BJ (cell line): ENCODE results near the gene YAE1. TPM values are rescaled to one million over a fixed set of nuclear protein-coding genes. Genes with fewer than 3 reads are reported as not detected.
"Not testable (repeated sequence)": the region's sequence is repeated elsewhere in the genome, so short reads cannot be mapped to it uniquely, and the experiment has no call there.

Source experiments
- CTCF ChIA-PET: fragments of 350-600 bp; formaldehyde crosslinking; extraction: SDS; loops from one replicate; lab custom pipeline; 2021; ENCODE audit warnings: antibody characterized with exemption, inconsistent platforms; lab: Yijun Ruan, JAX
- POLR2A ChIA-PET: fragments of 300-600 bp; sonication (Branson Sonifier 250); formaldehyde crosslinking; extraction: SDS; loops from one replicate; lab custom pipeline; 2021; ENCODE audit warnings: antibody characterized with exemption; lab: Charles Lee
- DNase-seq: peaks from one replicate; pipeline ENCODE4 v3.0.0-alpha.2; 2011; ENCODE audit warnings: low read depth
- H3K27me3 ChIP-seq: 2 replicates; pipeline ENCODE4 v1.6.0; 2011; ENCODE audit warnings: low read length; ENCODE audit not compliant: control insufficient read depth, insufficient read depth
- H3K36me3 ChIP-seq: 2 replicates; pipeline ENCODE4 v1.5.1; 2011; ENCODE audit warnings: low read length; ENCODE audit not compliant: control insufficient read depth, insufficient read depth
- H3K4me3 ChIP-seq: 2 replicates; pipeline ENCODE4 v1.5.1; 2011; ENCODE audit warnings: low read depth, mild to moderate bottlenecking, control low read depth, low read length
- polyA plus RNA-seq: library from polyadenylated mRNA; depleted of rRNA; stranded (reverse); fragments of >200 nt; gene quantifications from 2 replicates; pipeline ENCODE4 v1.2.3, GENCODE V29; 2011
- TF ChIP-seq, protein P1 (sequence below): IDR thresholded peaks from 2 replicates; pipeline ENCODE4 v1.5.1; 2011; ENCODE audit warnings: low read depth, mild to moderate bottlenecking, control low read depth, inconsistent platforms, low read length, moderate library complexity; ENCODE audit not compliant: insufficient read depth

The YAE1 gene
- polyA plus RNA-seq, 1 experiment: 17.0 TPM

DNA sequence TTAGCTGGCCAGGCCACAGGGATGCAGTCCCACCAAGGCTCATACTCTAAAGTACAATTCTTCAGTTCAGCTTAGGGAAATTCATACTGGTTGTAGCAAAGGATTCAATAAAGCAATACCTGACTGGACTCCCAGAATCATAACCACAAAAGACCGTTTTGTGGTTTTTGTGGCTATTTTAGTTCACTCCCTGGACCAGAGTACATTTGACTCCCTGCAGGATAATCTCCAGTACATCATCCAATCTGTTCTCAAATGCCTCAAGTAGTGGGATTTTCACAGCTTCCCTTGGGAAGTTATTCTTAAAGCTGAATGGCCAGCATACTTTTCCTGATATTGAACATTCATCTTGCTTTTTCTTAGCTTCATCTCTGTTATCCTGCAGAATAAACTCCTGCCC is 29.3 kb upstream of the YAE1 start:
- no peak overlapping the region for H3K4me3 ChIP-seq
- POLR2A ChIA-PET: no interaction called here
- H3K27me3 ChIP-seq: 0 out of 2 replicates have a peak, but pooled peaks cover 1% of the 10 kb centered on the region
- TF ChIP-seq, protein P1, sequence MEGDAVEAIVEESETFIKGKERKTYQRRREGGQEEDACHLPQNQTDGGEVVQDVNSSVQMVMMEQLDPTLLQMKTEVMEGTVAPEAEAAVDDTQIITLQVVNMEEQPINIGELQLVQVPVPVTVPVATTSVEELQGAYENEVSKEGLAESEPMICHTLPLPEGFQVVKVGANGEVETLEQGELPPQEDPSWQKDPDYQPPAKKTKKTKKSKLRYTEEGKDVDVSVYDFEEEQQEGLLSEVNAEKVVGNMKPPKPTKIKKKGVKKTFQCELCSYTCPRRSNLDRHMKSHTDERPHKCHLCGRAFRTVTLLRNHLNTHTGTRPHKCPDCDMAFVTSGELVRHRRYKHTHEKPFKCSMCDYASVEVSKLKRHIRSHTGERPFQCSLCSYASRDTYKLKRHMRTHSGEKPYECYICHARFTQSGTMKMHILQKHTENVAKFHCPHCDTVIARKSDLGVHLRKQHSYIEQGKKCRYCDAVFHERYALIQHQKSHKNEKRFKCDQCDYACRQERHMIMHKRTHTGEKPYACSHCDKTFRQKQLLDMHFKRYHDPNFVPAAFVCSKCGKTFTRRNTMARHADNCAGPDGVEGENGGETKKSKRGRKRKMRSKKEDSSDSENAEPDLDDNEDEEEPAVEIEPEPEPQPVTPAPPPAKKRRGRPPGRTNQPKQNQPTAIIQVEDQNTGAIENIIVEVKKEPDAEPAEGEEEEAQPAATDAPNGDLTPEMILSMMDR: no peak
- H3K36me3 ChIP-seq: no peaks in the 10 kb centered on the region
- no peak for DNase-seq
- CTCF ChIA-PET: no interaction called here

DNA sequence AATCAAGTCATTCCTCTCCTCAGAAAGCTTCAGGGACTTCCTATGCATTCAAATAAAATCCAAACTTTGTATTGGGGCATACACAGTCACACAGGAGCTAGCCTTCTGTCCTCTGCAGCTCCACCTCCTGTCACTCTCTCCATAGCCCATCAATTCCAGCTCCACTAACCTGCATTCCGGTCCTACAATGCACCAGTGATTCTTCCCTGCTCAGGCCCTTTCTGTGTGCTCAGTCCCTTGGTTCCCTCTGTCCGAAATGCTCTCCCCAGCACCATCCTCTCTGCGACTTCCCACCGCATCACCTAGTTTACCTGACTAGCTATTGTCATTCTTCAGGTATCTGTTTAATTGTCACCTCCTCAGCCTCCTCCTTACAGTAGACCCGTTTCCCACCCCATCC is 26.4 kb upstream of the YAE1 start:
- 0 out of 2 replicates have a peak, but pooled peaks cover 1% of the 10 kb centered on the region for H3K27me3 ChIP-seq
- POLR2A ChIA-PET: no interaction called here
- CTCF ChIA-PET: interaction anchor here (0.9 kb wide), 1 partner anchor 9 kb away, joined by 3 read pairs; no protein-coding TSS in a partner anchor
- H3K36me3 ChIP-seq: no peaks in the 10 kb centered on the region
- H3K4me3 ChIP-seq: no peak overlapping the region
- TF ChIP-seq, protein P1: no peak
- DNase-seq: no peak

DNA sequence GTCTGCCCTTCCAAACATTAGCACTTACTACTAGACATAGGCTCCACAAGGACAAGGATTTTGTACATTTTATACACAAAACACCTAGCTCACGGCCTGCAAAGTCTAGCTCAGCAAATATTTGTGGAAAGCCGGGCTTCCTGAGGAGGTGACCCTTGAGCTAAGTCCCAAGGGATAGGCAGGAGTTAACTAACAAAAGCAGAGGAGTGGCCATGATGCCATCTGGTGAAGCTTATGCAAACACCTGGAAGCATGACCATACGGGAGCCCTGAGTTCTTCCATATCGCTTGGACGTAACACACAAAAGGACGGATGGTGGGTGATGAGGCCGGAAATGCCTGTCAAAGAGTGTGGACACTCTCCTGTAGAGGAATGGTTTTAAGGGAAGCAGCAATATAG is 25.9 kb upstream of the YAE1 start:
- POLR2A ChIA-PET: no interaction called here
- TF ChIP-seq, protein P1: no peak
- CTCF ChIA-PET: interaction anchor here (0.9 kb wide), 1 partner anchor 9 kb away, joined by 3 read pairs; no protein-coding TSS in a partner anchor

DNA sequence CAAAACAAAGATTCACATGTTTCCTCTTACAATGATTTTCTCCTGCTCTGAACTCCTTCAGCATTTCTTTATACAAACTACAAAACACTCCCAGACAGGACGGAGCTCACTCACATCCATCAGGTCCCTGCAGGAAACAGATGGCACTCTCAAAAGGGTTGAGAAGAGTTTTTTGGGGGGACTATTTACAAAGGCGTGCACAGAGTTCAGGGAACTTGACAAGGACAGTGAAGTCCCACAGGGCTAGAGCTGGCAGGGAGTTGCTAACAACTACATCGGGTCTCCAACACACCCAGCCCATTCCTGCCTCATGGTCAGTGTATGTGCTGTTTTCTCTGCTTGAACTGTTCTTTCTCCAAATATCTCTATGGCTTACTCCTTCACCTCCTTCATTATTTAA is 24.7 kb upstream of the YAE1 start:
- TF ChIP-seq, protein P1: no peak
- Histone ChIP-seq H3K36me3 (no peaks in the 10 kb centered on the region), H3K27me3 (0 out of 2 replicates have a peak, but pooled peaks cover 1% of the 10 kb centered on the region), H3K4me3 (no peak overlapping the region)
- DNase-seq: no peak
- ChIA-PET POLR2A (no interaction called here), CTCF (no interaction called here)

More for the DNA sequence above, 25.9 kb upstream of the YAE1 start:
- DNase-seq: no peak
- Histone ChIP-seq H3K27me3 (0 out of 2 replicates have a peak, but pooled peaks cover 1% of the 10 kb centered on the region), H3K36me3 (no peaks in the 10 kb centered on the region), H3K4me3 (no peak overlapping the region)

DNA sequence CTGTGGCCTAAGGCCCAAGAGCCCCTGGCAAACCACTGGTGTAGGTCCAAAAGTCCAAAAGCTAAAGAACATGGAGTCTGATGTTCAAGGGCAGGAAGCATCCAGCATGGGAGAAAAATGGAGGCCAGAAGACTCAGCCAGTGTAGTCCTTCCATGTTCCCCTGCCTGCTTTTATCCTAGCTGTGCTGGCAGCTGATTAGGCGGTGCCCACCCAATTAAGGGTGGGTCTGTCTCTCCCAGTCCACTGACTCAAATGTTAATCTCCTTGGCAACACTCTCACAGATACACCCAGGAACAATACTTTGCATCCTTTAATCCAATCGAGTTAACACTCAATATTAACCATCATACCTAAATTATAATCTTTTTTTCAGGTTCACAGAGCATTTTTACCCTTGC is 21.4 kb upstream of the YAE1 start:
- H3K4me3 ChIP-seq, CTCF ChIA-PET, POLR2A ChIA-PET, DNase-seq, H3K27me3 ChIP-seq, H3K36me3 ChIP-seq: not testable (repeated sequence)

DNA sequence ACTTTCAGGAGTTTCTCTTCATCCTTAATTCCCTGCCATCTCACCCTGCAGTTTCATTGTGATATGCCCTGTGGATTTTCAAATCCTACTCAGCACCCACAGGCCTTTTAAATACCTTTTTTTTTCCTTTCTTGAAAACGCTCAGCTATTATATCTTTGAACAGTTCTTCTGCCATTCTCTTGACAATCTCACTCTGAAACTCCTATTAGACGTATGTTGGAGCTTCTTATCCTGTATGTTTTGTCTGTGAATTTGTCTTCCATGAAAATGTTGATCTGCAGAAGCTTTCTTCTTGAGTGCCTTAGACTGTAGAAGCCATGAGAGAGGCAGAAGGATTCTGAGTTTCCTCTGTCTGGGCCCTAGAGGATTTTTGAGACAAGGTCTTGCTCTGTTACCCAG is 18.9 kb upstream of the YAE1 start:
- no peak for DNase-seq
- 0 out of 2 replicates have a peak, but pooled peaks cover 1% of the 10 kb centered on the region for H3K27me3 ChIP-seq
- no peaks in the 10 kb centered on the region for H3K36me3 ChIP-seq
- no peak overlapping the region for H3K4me3 ChIP-seq
- TF ChIP-seq, protein P1: no peak
- ChIA-PET POLR2A (no interaction called here), CTCF (no interaction called here)
